AG04449 (cell line): Measurements from ENCODE around the gene CDC73.
A peak's percentile ranks its signal among the peaks of the same experiment; 100 is the strongest.
"Not testable (repeated sequence)": the region's sequence is repeated elsewhere in the genome, so short reads cannot be mapped to it uniquely, and the experiment has no call there.

Source experiments
- CTCF ChIA-PET: fragments of 350-600 bp; formaldehyde crosslinking; extraction: SDS; loops from one replicate; lab custom pipeline; 2021; ENCODE audit warnings: antibody characterized with exemption; lab: Yijun Ruan, JAX
- POLR2A ChIA-PET: fragments of 400-600, 350-600 bp; formaldehyde crosslinking; extraction: SDS; loops from one replicate; lab custom pipeline; 2020; ENCODE audit warnings: antibody characterized with exemption, inconsistent platforms; lab: Yijun Ruan, JAX
- DNase-seq: peaks from one replicate; pipeline ENCODE4 v3.0.0-alpha.2; 2010; ENCODE audit warnings: low read depth, low spot score
- H3K4me3 ChIP-seq: 2 replicates; pipeline ENCODE4 v1.5.1; 2011; ENCODE audit warnings: low read depth, mild to moderate bottlenecking, control low read depth, low read length
- CTCF ChIP-seq: IDR thresholded peaks from one replicate; pipeline ENCODE4 v1.5.1; 2011; ENCODE audit warnings: mild to moderate bottlenecking, moderate library complexity, low read length, control low read depth, inconsistent platforms; ENCODE audit not compliant: insufficient read depth; ENCODE audit errors: missing control alignments

CDC73 gene

DNA sequence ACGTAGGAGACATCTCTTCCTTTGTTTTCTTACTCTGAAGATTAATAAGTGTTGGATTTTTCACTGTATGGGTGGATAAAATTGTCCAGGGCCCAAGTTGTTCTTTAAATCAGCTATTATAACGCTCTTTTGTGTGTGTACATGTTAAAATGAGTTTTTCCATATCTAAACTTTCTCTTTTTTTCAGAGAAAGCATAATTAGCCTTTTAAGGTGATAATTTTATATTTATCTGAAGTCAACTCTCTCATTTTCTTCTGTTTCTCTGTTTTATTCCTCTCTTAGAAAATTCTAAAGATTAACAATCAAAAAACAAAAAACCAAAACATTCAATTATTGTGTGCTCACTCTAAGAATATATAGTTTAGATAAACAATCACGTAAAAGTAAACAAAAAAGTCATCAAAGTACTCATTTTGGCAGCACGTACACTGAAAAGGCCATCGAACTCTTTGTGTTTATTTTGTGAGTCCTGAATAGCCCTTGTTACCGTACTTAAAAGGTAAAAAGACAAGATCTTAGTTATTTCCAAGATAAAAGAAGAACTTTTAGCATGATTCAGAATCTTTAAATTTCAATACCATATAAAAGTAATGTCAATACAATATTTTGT lies 7.2 kb upstream of the CDC73 start:
- ChIA-PET POLR2A (no interaction called here), CTCF (interaction anchor here (1.6 to 1.8 kb wide), 2 partner anchors 11 to 13 kb away, joined by 4 to 5 read pairs; no protein-coding TSS in a partner anchor)
- DNase-seq: no peak
- no peak overlapping the region for H3K4me3 ChIP-seq
- no peak for TF ChIP-seq CTCF

- peak; percentile 98 for DNase-seq
- H3K4me3 ChIP-seq: no peak overlapping the region
- POLR2A ChIA-PET: interaction anchor here (1.2 kb wide), 1 partner anchor 11 kb away, joined by 14 read pairs; the partner anchor contains the start of gene GLRX2
- CTCF ChIA-PET: interaction anchor here (0.8 to 1.4 kb wide), 3 partner anchors 9 to 96 kb away, joined by 3 to 6 read pairs (median 4); partner anchors contain the start of genes RO60 and UCHL5
- TF ChIP-seq CTCF: no peak
These were observed 6.1 kb upstream of the CDC73 start for GRCh38 chr1:193115629-193116227.

- POLR2A ChIA-PET, H3K4me3 ChIP-seq, DNase-seq: not testable (repeated sequence)
- CTCF ChIA-PET: interaction anchor here (1.2 kb wide), 1 partner anchor 10 kb away, joined by 3 read pairs; no protein-coding TSS in a partner anchor
These were observed 4.7 kb upstream of the CDC73 start for GRCh38 chr1:193117167-193117566.

- DNase-seq: no peak
- H3K4me3 ChIP-seq: no peak overlapping the region
- ChIA-PET CTCF (interaction anchor here (1.0 to 1.2 kb wide), 2 partner anchors 9 to 13 kb away, joined by 3 read pairs; partner anchors contain the start of gene GLRX2), POLR2A (no interaction called here)
- TF ChIP-seq CTCF: no peak
These were observed 3.6 kb upstream of the CDC73 start for GRCh38 chr1:193118194-193118593.

DNA sequence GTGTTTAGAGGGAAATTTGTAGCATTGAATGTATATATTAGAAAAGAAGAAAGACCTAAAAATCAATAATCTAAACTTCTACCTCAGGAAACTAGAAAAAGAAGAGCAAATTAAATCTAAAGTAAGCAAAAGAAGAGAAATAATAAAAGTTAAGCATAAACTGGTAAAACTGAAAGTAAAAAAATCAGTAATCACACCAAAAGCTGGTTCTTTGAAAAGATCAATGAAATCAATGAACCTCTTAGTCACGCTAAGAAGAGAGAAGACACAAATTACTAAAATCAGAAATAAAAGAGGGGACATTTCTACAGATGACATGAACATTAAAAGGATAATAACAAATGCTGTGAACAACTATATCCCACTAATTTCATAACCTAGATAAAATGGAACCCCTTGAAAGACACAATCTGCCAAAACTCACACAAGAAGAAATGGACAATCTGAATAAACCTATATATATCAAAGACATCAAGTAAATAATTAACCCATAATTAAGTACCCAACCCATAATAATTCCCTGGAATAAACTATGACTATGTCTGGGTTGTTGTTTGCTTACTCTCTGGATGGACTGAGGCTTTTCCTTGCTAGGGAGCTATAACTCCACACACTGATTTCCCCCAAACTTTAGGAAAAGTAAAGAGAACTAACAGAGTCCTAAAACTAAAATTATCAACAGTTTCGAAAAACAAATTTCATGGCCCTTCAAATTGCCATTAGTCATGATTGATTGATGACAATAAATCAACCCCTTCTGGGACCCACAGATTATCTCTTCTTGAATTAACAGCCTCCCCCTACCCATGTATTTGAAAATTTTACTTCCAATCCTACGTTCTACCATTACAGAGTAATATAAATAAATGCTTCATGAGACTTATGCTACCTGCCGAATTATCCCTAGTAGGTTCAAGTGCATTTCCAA lies 2.8 kb upstream of the CDC73 start:
- ChIA-PET POLR2A (no interaction called here), CTCF (interaction anchor here (1.0 to 4.8 kb wide), 2 partner anchors 14 kb away, joined by 3 to 78 read pairs; partner anchors contain the start of gene GLRX2)
- no peak for TF ChIP-seq CTCF
- DNase-seq: no peak
- H3K4me3 ChIP-seq: no peak overlapping the region

DNA sequence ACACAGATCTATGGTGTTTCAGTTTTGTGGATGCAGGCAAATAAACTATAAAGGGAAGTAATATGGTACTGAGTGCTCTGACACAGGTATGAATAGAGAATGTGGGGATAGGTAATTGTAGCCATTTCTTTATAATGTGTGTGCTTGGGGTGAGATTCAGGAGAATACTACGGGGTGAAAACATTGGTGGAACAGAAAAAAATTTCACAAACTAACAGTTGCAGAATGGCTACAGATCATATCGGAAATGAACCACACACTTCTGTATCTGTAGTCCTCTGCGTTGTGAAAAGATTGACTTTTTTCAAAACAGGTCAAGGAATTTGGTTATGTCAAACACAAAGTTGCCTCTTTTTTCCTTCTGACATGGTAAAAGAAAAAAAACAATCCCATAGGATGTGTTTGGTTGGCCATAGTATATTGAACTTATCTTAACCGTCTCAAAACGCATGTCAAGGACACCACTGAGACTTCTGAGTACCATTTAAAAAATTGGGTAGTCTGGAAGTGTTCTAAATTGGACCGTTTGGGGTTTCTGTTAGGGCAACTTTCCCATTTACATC lies 1.1 kb upstream of the CDC73 start:
- DNase-seq: no peak
- POLR2A ChIA-PET: interaction anchor here (2.1 kb wide), 1 partner anchor 9 kb away, joined by 7 read pairs; no protein-coding TSS in a partner anchor

More for the DNA sequence above, 1.1 kb upstream of the CDC73 start:
- no peak overlapping the region for H3K4me3 ChIP-seq
- CTCF ChIA-PET: interaction anchor here (1.5 to 4.8 kb wide), 3 partner anchors 8 to 29 kb away, joined by 3 to 78 read pairs (median 19); partner anchors contain the start of gene GLRX2
- TF ChIP-seq CTCF: no peak
